ENCODE data around the gene GNG12.
"Not testable (repeated sequence)": the region's sequence is repeated elsewhere in the genome, so short reads cannot be mapped to it uniquely, and the experiment has no call there.

The GNG12 gene

GRCh38 chr1:67679691-67680090 lies 153.6 kb downstream of the GNG12 start:
- no peak for DNase-seq (ENCODE audit: low read depth)

- DNase-seq (ENCODE audit: low read depth) = no peak
These were observed 155.3 kb downstream of the GNG12 start for GRCh38 chr1:67677930-67678329.

- DNase-seq (ENCODE audit: low read depth) = no peak
These were observed 155.9 kb downstream of the GNG12 start for GRCh38 chr1:67677408-67677807.

DNA sequence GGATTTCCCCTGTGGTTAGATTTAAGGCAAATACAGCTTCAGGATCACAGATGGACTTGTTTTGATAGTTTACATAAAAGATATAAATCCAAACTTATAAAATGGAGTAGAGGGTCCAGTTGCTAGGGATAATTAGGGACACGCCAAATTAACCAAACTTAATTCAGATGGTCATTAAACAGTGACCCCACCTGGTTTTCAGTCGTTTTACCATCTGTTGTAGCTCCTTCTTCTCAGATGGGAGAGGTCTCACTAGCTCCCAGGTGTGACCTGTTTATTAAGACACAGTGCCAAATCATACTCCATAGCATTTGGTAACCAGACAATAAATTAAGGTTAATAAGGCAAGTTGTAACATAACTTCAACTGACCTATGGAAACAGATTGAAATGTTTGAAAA lies 156.3 kb downstream of the GNG12 start:
- no peak for DNase-seq (ENCODE audit: low read depth)

- DNase-seq (ENCODE audit: low read depth) = no peak
These were observed 157.0 kb downstream of the GNG12 start for GRCh38 chr1:67676287-67676686.

GRCh38 chr1:67675800-67676199 lies 157.5 kb downstream of the GNG12 start:
- no peak for DNase-seq (ENCODE audit: low read depth)

DNA sequence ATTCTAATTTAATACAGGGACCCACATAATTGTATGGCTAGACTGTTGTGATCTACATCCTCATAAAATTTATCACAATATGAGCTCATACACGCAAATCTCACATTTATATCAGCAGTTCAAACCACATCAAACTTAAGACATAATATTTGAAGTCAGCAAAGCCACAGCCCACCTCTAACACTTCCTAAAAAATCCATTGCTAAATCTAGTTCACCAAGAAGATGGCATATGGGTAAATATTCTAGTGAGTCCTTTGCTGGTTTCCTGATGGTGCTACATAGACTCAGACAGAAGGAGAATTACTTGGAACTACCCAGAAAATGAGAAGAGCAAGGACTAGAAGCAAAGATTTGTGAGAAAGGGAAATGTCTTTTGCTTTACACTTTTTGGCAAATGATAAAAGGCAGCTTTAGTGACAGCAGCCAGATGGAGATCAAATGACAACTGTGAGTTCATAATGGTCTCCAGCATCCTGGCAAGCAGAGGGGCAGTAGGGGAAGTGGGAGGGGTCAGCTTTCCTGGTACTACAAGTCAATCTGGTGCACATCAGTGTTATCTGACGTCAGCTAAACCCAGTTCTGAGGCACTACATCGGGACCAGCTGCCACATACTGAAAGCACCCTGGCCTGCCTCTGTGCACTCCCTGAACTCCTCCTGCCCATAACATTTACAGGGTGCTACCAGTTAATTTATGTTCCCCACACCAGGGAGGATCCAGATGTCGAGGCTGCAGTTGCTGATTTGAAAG lies 158.8 kb downstream of the GNG12 start:
- DNase-seq (ENCODE audit: low read depth) = peak; percentile 55

GRCh38 chr1:67673468-67674201 lies 159.6 kb downstream of the GNG12 start:
- no peak for DNase-seq (ENCODE audit: low read depth)

DNA sequence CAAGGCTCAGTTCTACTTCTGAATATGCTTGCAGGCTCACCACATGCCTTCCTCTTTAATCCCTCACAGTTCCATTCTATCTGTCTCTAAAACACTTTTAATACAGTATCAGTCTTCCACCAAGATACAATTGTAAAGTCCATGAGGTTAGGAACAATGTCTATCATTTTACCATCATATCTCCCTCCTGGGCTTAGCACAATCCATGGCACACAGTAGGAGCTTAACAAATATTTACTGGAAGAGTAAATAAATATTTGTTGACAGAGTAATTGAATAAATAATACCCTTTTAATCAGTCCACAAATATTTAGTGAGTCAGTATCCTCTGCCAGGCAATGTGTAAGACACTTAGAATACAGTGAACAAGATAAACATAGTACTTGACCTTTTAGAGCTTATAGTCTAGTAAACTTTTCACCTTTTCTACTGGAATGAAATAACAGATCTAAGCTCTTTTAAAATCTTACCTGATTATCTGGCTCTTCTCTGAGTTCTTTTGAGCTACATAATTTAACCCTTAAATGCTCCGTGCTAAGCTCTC lies 160.9 kb downstream of the GNG12 start:
- DNase-seq (ENCODE audit: low read depth) = no peak

DNA sequence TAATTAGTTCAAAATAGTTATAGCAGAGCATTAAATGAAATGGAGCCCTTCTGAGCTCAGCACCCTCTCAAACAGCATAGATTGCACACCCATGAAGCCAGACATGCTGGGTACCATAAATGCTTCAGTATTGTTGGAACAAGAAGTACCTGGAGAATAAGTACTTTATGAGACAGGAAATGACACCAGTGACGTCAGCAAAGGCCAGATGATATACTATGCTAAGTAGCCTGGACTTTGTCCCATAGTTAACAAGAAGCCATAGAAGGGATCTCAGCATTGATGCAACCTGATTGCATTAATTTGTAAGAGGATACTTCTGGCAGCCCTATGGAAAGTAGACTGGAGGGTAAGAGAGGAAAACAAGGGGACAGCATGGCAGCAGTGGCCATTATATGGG lies 164.6 kb downstream of the GNG12 start:
- no peak for DNase-seq (ENCODE audit: low read depth)

GRCh38 chr1:67666636-67667035 lies 166.6 kb downstream of the GNG12 start:
- DNase-seq (ENCODE audit: low read depth) = no peak

GRCh38 chr1:67665307-67665706 lies 168.0 kb downstream of the GNG12 start:
- not testable (repeated sequence) for DNase-seq (ENCODE audit: low read depth)

- DNase-seq (ENCODE audit: low read depth) = no peak
These were observed 169.2 kb downstream of the GNG12 start for GRCh38 chr1:67664048-67664447.

- no peak for DNase-seq (ENCODE audit: low read depth)
These were observed 170.4 kb downstream of the GNG12 start for GRCh38 chr1:67662884-67663283.

DNA sequence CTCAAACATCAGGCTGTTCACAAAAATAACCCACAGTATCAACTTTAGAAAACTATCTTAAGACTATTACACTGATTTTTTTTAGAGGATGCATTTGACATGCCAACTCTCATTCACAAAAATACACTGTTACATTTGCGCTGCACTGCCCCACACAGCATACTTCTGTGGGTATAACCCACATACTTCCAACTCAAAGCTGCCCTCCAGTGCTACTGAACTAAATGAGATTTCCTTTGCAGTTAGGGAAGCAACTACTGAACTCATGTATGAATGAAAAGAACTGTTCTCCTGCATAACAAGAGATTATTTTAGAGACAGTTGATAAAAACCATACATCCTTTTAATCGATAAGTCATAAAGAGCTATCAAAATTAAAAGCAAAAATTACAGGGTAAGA lies 174.0 kb downstream of the GNG12 start:
- DNase-seq (ENCODE audit: low read depth) = no peak

GRCh38 chr1:67657152-67657551 lies 176.1 kb downstream of the GNG12 start:
- not testable (repeated sequence) for DNase-seq (ENCODE audit: low read depth)

DNA sequence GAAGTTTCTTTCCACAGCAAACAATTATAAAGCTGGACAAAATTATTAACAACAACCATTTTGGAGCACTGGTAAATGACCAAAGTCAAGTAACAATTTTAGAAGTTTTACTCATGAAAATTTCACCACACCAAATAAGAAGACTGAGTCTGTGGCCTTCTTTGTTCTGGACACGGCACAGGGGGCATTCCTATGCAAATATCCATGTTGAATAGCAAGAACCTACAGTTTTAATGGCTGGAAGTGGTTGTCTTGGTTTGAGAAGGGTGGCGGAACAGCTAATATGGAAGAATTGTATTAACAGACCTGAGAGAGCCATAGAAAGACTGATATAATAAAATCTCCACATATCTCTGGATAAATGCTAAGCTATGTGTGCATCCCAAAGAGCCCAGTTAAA lies 177.7 kb downstream of the GNG12 start:
- no peak for DNase-seq (ENCODE audit: low read depth)

- no peak for DNase-seq (ENCODE audit: low read depth)
These were observed 180.0 kb downstream of the GNG12 start for GRCh38 chr1:67653304-67653703.

DNA sequence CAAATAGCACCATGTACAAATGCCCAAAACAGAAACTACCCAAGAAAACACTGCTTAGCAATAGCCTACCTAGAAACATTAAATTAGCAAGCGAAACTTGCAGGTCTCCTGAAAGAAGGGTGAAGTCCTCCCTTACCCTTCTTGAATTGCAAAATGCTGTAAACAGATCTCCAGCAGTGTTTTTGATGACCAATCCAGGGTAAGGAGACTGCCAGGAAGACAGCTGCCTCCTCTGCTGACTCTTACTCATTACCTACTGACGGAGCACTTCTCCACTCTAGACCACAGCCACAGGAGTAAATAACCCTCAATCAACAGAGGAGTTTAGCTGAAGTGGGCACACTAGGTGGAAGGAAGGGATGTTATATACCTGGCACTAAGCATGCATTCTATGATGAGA lies 180.5 kb downstream of the GNG12 start:
- peak; percentile 69 for DNase-seq (ENCODE audit: low read depth)

All from GM04504 (cell line).